Measurements from ENCODE around the gene DPYSL4. TPM values are rescaled to one million over a fixed set of nuclear protein-coding genes. Genes with fewer than 3 reads are reported as not detected.

The DPYSL4 gene
- total RNA-seq, 1 experiment from 2014 or later: 9.9 TPM

- H3K4me1 ChIP-seq (ENCODE audit: control insufficient read depth, insufficient read depth, low read length): peaks cover 8% of the 10 kb centered on the region
- POLR2A ChIA-PET: no interaction called here
- no peak for DNase-seq (ENCODE audit: low read depth, low spot score)
- H3K36me3 ChIP-seq (ENCODE audit: control insufficient read depth, insufficient read depth, low read length): no peaks in the 10 kb centered on the region
- no peak overlapping the region for H3K4me3 ChIP-seq (ENCODE audit: low read depth in 2 of 2, low read length in 2 of 2)
- TF ChIP-seq TCF7L2 (IDR thresholded peaks at IDR 0.05; ENCODE audit: low read depth, low read length): no peak
- BruUV-seq (replicated peaks): no TSS peak
- H3K27me3 ChIP-seq (ENCODE audit: control insufficient read depth, insufficient read depth, low read length): no peaks in the 10 kb centered on the region
- no peak for ATAC-seq
- H3K9me3 ChIP-seq (ENCODE audit: control insufficient read depth, insufficient read depth, low read depth, low read length): no peaks in the 10 kb centered on the region
- intact Hi-C loops (cut with micrococcal nuclease; ENCODE audit: unreplicated experiment) (no loop called here), in situ Hi-C loops (cut with HindIII; ENCODE audit: low pct_unique_long_range_greater_than_20kb, low sequenced_read_pairs) (no loop called here)
- CTCF ChIA-PET: interaction anchor here (0.5 to 1.2 kb wide), 2 partner anchors 24 to 193 kb away, joined by 3 read pairs; no protein-coding TSS in a partner anchor
- H3K27ac ChIP-seq (ENCODE audit: low read length): no peak overlapping the region
These were observed 20.4 kb upstream of the DPYSL4 start for GRCh38 chr10:132166216-132166950.

GRCh38 chr10:132167041-132167674 is 19.6 kb upstream of the DPYSL4 start:
- in situ Hi-C loops (cut with HindIII; ENCODE audit: low pct_unique_long_range_greater_than_20kb, low sequenced_read_pairs): no loop called here
- DNase-seq (ENCODE audit: low read depth, low spot score) (no peak), ATAC-seq (no peak)
- ChIA-PET POLR2A (no interaction called here), CTCF (interaction anchor here (1.2 kb wide), 1 partner anchor 25 kb away, joined by 3 read pairs; no protein-coding TSS in a partner anchor)
- H3K9me3 ChIP-seq (ENCODE audit: control insufficient read depth, insufficient read depth, low read depth, low read length): no peaks in the 10 kb centered on the region
- H3K27ac ChIP-seq (ENCODE audit: low read length): no peak overlapping the region
- no peak for TF ChIP-seq POLR2AphosphoS5 (IDR thresholded peaks at IDR 0.05; ENCODE audit: low read depth, low read length)
- TF ChIP-seq REST (IDR thresholded peaks at IDR 0.05; ENCODE audit: insufficient read depth in 1 of 2, low read depth in 2 of 2, low read length in 1 of 2): no peak
- no peak for TF ChIP-seq TCF7L2 (IDR thresholded peaks at IDR 0.05; ENCODE audit: low read depth, low read length)
- no peak for TF ChIP-seq SIN3A (IDR thresholded peaks at IDR 0.05; ENCODE audit: borderline replicate concordance, insufficient read depth, low read depth, low read length)
- TF ChIP-seq CTCF (IDR thresholded peaks at IDR 0.05): no peak
- H3K4me3 ChIP-seq (ENCODE audit: low read depth in 2 of 2, low read length in 2 of 2): no peak overlapping the region
- no TSS peak for BruUV-seq (replicated peaks)
- no peaks in the 10 kb centered on the region for H3K27me3 ChIP-seq (ENCODE audit: control insufficient read depth, insufficient read depth, low read length)
- H3K36me3 ChIP-seq (ENCODE audit: control insufficient read depth, insufficient read depth, low read length): no peaks in the 10 kb centered on the region
- intact Hi-C loops (cut with micrococcal nuclease; ENCODE audit: unreplicated experiment): no loop called here
- peaks cover 4% of the 10 kb centered on the region for H3K4me1 ChIP-seq (ENCODE audit: control insufficient read depth, insufficient read depth, low read length)

GRCh38 chr10:132167976-132168375 is 18.8 kb upstream of the DPYSL4 start:
- no peaks in the 10 kb centered on the region; the same call in 1 of the 2 replicates for H3K4me1 ChIP-seq (ENCODE audit: control insufficient read depth, insufficient read depth, low read length)
- in situ Hi-C loops (cut with HindIII; ENCODE audit: low pct_unique_long_range_greater_than_20kb, low sequenced_read_pairs): no loop called here
- no peaks in the 10 kb centered on the region for H3K27me3 ChIP-seq (ENCODE audit: control insufficient read depth, insufficient read depth, low read length)
- no peaks in the 10 kb centered on the region for H3K9me3 ChIP-seq (ENCODE audit: control insufficient read depth, insufficient read depth, low read depth, low read length)
- no peaks in the 10 kb centered on the region for H3K36me3 ChIP-seq (ENCODE audit: control insufficient read depth, insufficient read depth, low read length)
- intact Hi-C loops (cut with micrococcal nuclease; ENCODE audit: unreplicated experiment): no loop called here
- TF ChIP-seq POLR2AphosphoS5 (IDR thresholded peaks at IDR 0.05; ENCODE audit: low read depth, low read length) (no peak), REST (IDR thresholded peaks at IDR 0.05; ENCODE audit: insufficient read depth in 1 of 2, low read depth in 2 of 2, low read length in 1 of 2) (no peak), CTCF (IDR thresholded peaks at IDR 0.05) (no peak), SIN3A (IDR thresholded peaks at IDR 0.05; ENCODE audit: borderline replicate concordance, insufficient read depth, low read depth, low read length) (no peak), TCF7L2 (IDR thresholded peaks at IDR 0.05; ENCODE audit: low read depth, low read length) (no peak)
- DNase-seq (ENCODE audit: low read depth, low spot score) (no peak), ATAC-seq (no peak)
- no TSS peak for BruUV-seq (replicated peaks)
- H3K27ac ChIP-seq (ENCODE audit: low read length): no peak overlapping the region
- POLR2A ChIA-PET: no interaction called here
- H3K4me3 ChIP-seq (ENCODE audit: low read depth in 2 of 2, low read length in 2 of 2): no peak overlapping the region
- CTCF ChIA-PET: no interaction called here

All from Panc1 (cell line).